Activated naive CD4-positive, alpha-beta T cell treated with anti-CD3 and anti-CD28 coated beads for 36 hours (primary cell): ENCODE measurements around the gene MYCBPAP. TPM values are rescaled to one million over a fixed set of nuclear protein-coding genes. Genes with fewer than 3 reads are reported as not detected.

Experiments used
- CTCF ChIA-PET: fragments of 350-600 bp; sonication (Branson Sonifier 250); formaldehyde crosslinking; loops from one replicate; lab custom pipeline; 2021; ENCODE audit warnings: antibody characterized with exemption; lab: Charles Lee
- DNase-seq: peaks from one replicate; pipeline ENCODE4 v3.0.0-alpha.2; 2020
- H3K27ac Mint-ChIP-seq: one replicate; pipeline ENCODE4 v1.8.0; 2021; ENCODE audit warnings: mild to moderate bottlenecking, mixed read lengths
- H3K27me3 Mint-ChIP-seq: one replicate; pipeline ENCODE4 v1.8.0; 2021; ENCODE audit warnings: low read depth, mixed read lengths
- H3K36me3 Mint-ChIP-seq: one replicate; pipeline ENCODE4 v1.8.0; 2021; ENCODE audit warnings: low read depth, mixed read lengths
- H3K4me1 Mint-ChIP-seq: one replicate; pipeline ENCODE4 v1.8.0; 2021; ENCODE audit warnings: low read depth, mixed read lengths
- H3K4me3 Mint-ChIP-seq: one replicate; pipeline ENCODE4 v1.8.0; 2021; ENCODE audit warnings: mild to moderate bottlenecking, moderate library complexity, mixed read lengths
- H3K9me3 Mint-ChIP-seq: one replicate; pipeline ENCODE4 v1.8.0; 2021; ENCODE audit warnings: mixed read lengths
- intact Hi-C: fragments of 100-400 bp; cut with micrococcal nuclease; formaldehyde crosslinking; loops from one replicate; pipeline ENCODE4 v1.15.1; 2023
- total RNA-seq, 2 experiments: library from RNA; stranded (reverse); gene quantifications; one replicate each; pipeline ENCODE4 v1.2.3, GENCODE V29; 2021

MYCBPAP gene
- total RNA-seq, 2 experiments from 2014 or later: 5.5 to 5.8 TPM

- no peak for DNase-seq
- Mint-ChIP-seq H3K27ac (no peak overlapping the region), H3K36me3 (no peaks in the 10 kb centered on the region), H3K4me3 (no peak overlapping the region), H3K9me3 (no peaks in the 10 kb centered on the region), H3K27me3 (no peaks in the 10 kb centered on the region), H3K4me1 (peaks cover 33% of the 10 kb centered on the region)
- intact Hi-C loops: no loop called here
- CTCF ChIA-PET: interaction anchor here (1.0 to 2.2 kb wide), 2 partner anchors 11 to 16 kb away, joined by 3 to 6 read pairs; no protein-coding TSS in a partner anchor
Measured at GRCh38 chr17:50514936-50515702, 6.9 kb downstream of the MYCBPAP start.

- H3K4me3 Mint-ChIP-seq: no peak overlapping the region
- no peaks in the 10 kb centered on the region for H3K36me3 Mint-ChIP-seq
- H3K27me3 Mint-ChIP-seq: no peaks in the 10 kb centered on the region
- H3K9me3 Mint-ChIP-seq: no peaks in the 10 kb centered on the region
- no peak overlapping the region for H3K27ac Mint-ChIP-seq
- DNase-seq: no peak
- CTCF ChIA-PET: interaction anchor here (2.2 kb wide), 1 partner anchor 14 kb away, joined by 6 read pairs; no protein-coding TSS in a partner anchor
- peaks cover 17% of the 10 kb centered on the region for H3K4me1 Mint-ChIP-seq
- intact Hi-C loops: no loop called here
Measured at GRCh38 chr17:50517011-50517410, 8.8 kb downstream of the MYCBPAP start.

- intact Hi-C loops: no loop called here
- no peak for DNase-seq
- Mint-ChIP-seq H3K4me1 (peaks cover 12% of the 10 kb centered on the region), H3K27ac (no peak overlapping the region), H3K9me3 (no peaks in the 10 kb centered on the region), H3K36me3 (no peaks in the 10 kb centered on the region), H3K4me3 (no peak overlapping the region), H3K27me3 (no peaks in the 10 kb centered on the region)
- CTCF ChIA-PET: no interaction called here
Measured at GRCh38 chr17:50517504-50518383, 9.5 kb downstream of the MYCBPAP start.

GRCh38 chr17:50518384-50519023 lies 10.3 kb downstream of the MYCBPAP start:
- intact Hi-C loops: no loop called here
- Mint-ChIP-seq H3K27me3 (no peaks in the 10 kb centered on the region), H3K4me1 (peaks cover 12% of the 10 kb centered on the region), H3K9me3 (no peaks in the 10 kb centered on the region), H3K36me3 (no peaks in the 10 kb centered on the region), H3K27ac (no peak overlapping the region), H3K4me3 (no peak overlapping the region)
- CTCF ChIA-PET: no interaction called here
- DNase-seq: no peak

GRCh38 chr17:50519141-50519834 lies 11.0 kb downstream of the MYCBPAP start:
- CTCF ChIA-PET: interaction anchor here (0.5 kb wide), 1 partner anchor 122 kb away, joined by 3 read pairs; no protein-coding TSS in a partner anchor
- DNase-seq: no peak
- H3K27me3 Mint-ChIP-seq: no peaks in the 10 kb centered on the region
- H3K36me3 Mint-ChIP-seq: no peaks in the 10 kb centered on the region
- H3K9me3 Mint-ChIP-seq: no peaks in the 10 kb centered on the region
- intact Hi-C loops: no loop called here
- no peak overlapping the region for H3K4me3 Mint-ChIP-seq
- no peak overlapping the region for H3K27ac Mint-ChIP-seq
- peaks cover 12% of the 10 kb centered on the region for H3K4me1 Mint-ChIP-seq

GRCh38 chr17:50520483-50520882 lies 12.2 kb downstream of the MYCBPAP start:
- H3K27ac Mint-ChIP-seq: no peak overlapping the region

GRCh38 chr17:50521514-50521913 lies 13.3 kb downstream of the MYCBPAP start:
- Mint-ChIP-seq H3K4me1 (peaks cover 12% of the 10 kb centered on the region), H3K9me3 (no peaks in the 10 kb centered on the region), H3K36me3 (no peaks in the 10 kb centered on the region), H3K27ac (no peak overlapping the region), H3K4me3 (no peak overlapping the region), H3K27me3 (no peaks in the 10 kb centered on the region)
- CTCF ChIA-PET: interaction anchor here (0.6 to 1.0 kb wide), 2 partner anchors 21 to 39 kb away, joined by 3 to 5 read pairs; no protein-coding TSS in a partner anchor
- intact Hi-C loops: no loop called here
- no peak for DNase-seq

More at GRCh38 chr17:50520483-50520882, 12.2 kb downstream of the MYCBPAP start:
- CTCF ChIA-PET: no interaction called here
- Mint-ChIP-seq H3K27me3 (no peaks in the 10 kb centered on the region), H3K36me3 (no peaks in the 10 kb centered on the region), H3K9me3 (no peaks in the 10 kb centered on the region), H3K4me1 (peaks cover 12% of the 10 kb centered on the region), H3K4me3 (no peak overlapping the region)
- intact Hi-C loops: no loop called here
- no peak for DNase-seq

GRCh38 chr17:50522766-50523165 lies 14.5 kb downstream of the MYCBPAP start:
- CTCF ChIA-PET: interaction anchor here (0.6 kb wide), 2 partner anchors 22 to 271 kb away, joined by 3 read pairs; no protein-coding TSS in a partner anchor
- no peak for DNase-seq
- Mint-ChIP-seq H3K4me1 (peaks cover 3% of the 10 kb centered on the region), H3K27ac (no peak overlapping the region), H3K9me3 (no peaks in the 10 kb centered on the region), H3K27me3 (no peaks in the 10 kb centered on the region), H3K4me3 (no peak overlapping the region), H3K36me3 (no peaks in the 10 kb centered on the region)
- intact Hi-C loops: no loop called here

- no peak for DNase-seq
- intact Hi-C loops: no loop called here
- Mint-ChIP-seq H3K36me3 (no peaks in the 10 kb centered on the region), H3K4me1 (no peaks in the 10 kb centered on the region), H3K27me3 (no peaks in the 10 kb centered on the region), H3K4me3 (no peak overlapping the region), H3K9me3 (no peaks in the 10 kb centered on the region), H3K27ac (no peak overlapping the region)
- CTCF ChIA-PET: interaction anchor here (0.6 kb wide), 2 partner anchors 23 to 271 kb away, joined by 3 read pairs; no protein-coding TSS in a partner anchor
Measured at GRCh38 chr17:50523208-50523607, 15.0 kb downstream of the MYCBPAP start.

GRCh38 chr17:50524838-50525237 lies 16.6 kb downstream of the MYCBPAP start:
- CTCF ChIA-PET: interaction anchor here (0.6 kb wide), 1 partner anchor 135 kb away, joined by 4 read pairs; no protein-coding TSS in a partner anchor
- intact Hi-C loops: no loop called here
- no peak for DNase-seq
- peaks cover 8% of the 10 kb centered on the region for H3K27me3 Mint-ChIP-seq
- no peak overlapping the region for H3K4me3 Mint-ChIP-seq
- no peak overlapping the region for H3K27ac Mint-ChIP-seq
- H3K4me1 Mint-ChIP-seq: no peaks in the 10 kb centered on the region
- H3K36me3 Mint-ChIP-seq: no peaks in the 10 kb centered on the region
- H3K9me3 Mint-ChIP-seq: no peaks in the 10 kb centered on the region

GRCh38 chr17:50527155-50527762 lies 19.0 kb downstream of the MYCBPAP start:
- no peak for DNase-seq
- Mint-ChIP-seq H3K36me3 (no peaks in the 10 kb centered on the region), H3K4me1 (no peaks in the 10 kb centered on the region), H3K27ac (no peak overlapping the region), H3K9me3 (no peaks in the 10 kb centered on the region), H3K4me3 (no peak overlapping the region), H3K27me3 (peaks cover 27% of the 10 kb centered on the region)
- intact Hi-C loops: no loop called here
- CTCF ChIA-PET: interaction anchor here (0.6 kb wide), 1 partner anchor 173 kb away, joined by 3 read pairs; no protein-coding TSS in a partner anchor
